SH-SY5Y (cell line): ENCODE measurements around the gene KRTCAP3.

Source experiments
- GATA2 ChIP-seq: IDR thresholded peaks from 2 replicates; pipeline ENCODE4 v1.6.1; 2011; ENCODE audit warnings: mild to moderate bottlenecking, low read depth, low read length
- GATA3 ChIP-seq: IDR thresholded peaks from 2 replicates; pipeline ENCODE4 v1.6.1; 2011; ENCODE audit warnings: low read depth, mild to moderate bottlenecking, low read length, moderate library complexity

DNA sequence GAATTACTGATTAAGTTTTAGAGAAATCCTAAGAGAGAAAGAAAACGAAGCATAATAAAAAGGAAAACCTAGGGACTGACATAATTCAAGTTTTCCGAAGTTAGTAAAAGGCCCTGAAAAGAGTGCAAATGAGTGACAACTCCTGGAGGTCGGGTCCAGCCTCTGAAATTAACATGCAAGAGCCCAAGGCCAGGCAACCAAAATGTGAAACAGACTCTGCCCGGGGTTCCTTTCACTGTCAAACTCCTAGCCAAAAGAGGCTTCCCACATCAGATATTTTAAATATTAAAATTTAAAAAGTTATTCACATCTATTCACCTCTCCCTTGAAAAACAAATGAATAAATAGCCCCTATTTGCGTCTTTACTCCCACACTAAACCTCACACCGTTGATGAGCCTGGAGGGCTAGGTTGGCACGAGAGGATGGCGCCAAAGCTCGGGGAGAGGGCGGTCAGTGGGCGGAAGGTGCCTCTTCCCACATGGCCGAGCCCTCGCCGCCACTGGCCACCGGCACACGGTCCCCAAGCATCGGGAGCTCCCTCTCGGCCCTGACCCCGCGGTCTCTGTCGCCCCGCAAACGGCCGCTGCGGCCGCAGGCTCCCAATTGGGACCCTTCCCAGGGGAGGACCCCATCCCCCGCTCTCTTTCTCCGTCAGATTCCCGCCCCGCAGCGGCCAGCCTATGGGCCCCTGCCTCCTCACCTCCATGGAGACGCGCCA lies 33.4 kb upstream of the KRTCAP3 start:
- TF ChIP-seq GATA2 (no peak), GATA3 (no peak)
